Measurements from ENCODE around the gene DNAJC25.
"Not testable (repeated sequence)": the region's sequence is repeated elsewhere in the genome, so short reads cannot be mapped to it uniquely, and the experiment has no call there.

Gene DNAJC25
- 4.6 to 8.3 reads per million in 2 donors for total RNA-seq

- peak; percentile 91 for DNase-seq
These were observed at the start of gene DNAJC25 for GRCh38 chr9:111631214-111631971. DNAJC25 (plus strand) TSS chr9:111631334; CDS start chr9:111631408, 74 bp downstream.

- DNase-seq: no peak
These were observed 48.2 kb upstream of the DNAJC25 start for GRCh38 chr9:111582888-111583287.

- DNase-seq: no peak
These were observed 44.8 kb upstream of the DNAJC25 start for GRCh38 chr9:111586378-111586777.

- no peak for DNase-seq
These were observed 42.3 kb upstream of the DNAJC25 start for GRCh38 chr9:111588846-111589245.

GRCh38 chr9:111597852-111598732 lies 33.0 kb upstream of the DNAJC25 start:
- DNase-seq: peak; percentile 49

- no peak for DNase-seq
These were observed 32.4 kb upstream of the DNAJC25 start for GRCh38 chr9:111598733-111599091.

GRCh38 chr9:111599092-111599954 lies 31.8 kb upstream of the DNAJC25 start, which contains the start of gene PTGR1:
PTGR1 (minus strand) TSS chr9:111599647; CDS start chr9:111597422, 2,225 bp downstream.
- DNase-seq: no peak

- DNase-seq: no peak
These were observed 31.2 kb upstream of the DNAJC25 start for GRCh38 chr9:111599955-111600343.

- DNase-seq: no peak
These were observed 29.7 kb upstream of the DNAJC25 start for GRCh38 chr9:111601237-111602018.

- no peak for DNase-seq
These were observed 28.1 kb upstream of the DNAJC25 start for GRCh38 chr9:111603041-111603440.

- no peak for DNase-seq
These were observed 27.0 kb upstream of the DNAJC25 start for GRCh38 chr9:111604054-111604615.

- DNase-seq: no peak
These were observed 26.0 kb upstream of the DNAJC25 start for GRCh38 chr9:111605041-111605559.

GRCh38 chr9:111610149-111610548 lies 21.0 kb upstream of the DNAJC25 start:
- DNase-seq: no peak

GRCh38 chr9:111610845-111611244 lies 20.3 kb upstream of the DNAJC25 start:
- DNase-seq: no peak

- DNase-seq: no peak
These were observed 17.6 kb upstream of the DNAJC25 start for GRCh38 chr9:111613436-111614040.

- no peak for DNase-seq
These were observed 15.2 kb upstream of the DNAJC25 start for GRCh38 chr9:111615928-111616327.

- DNase-seq: not testable (repeated sequence)
These were observed 13.8 kb upstream of the DNAJC25 start for GRCh38 chr9:111617349-111617748.

GRCh38 chr9:111621895-111622480 lies 9.1 kb upstream of the DNAJC25 start:
- no peak for DNase-seq

GRCh38 chr9:111622626-111623025 lies 8.5 kb upstream of the DNAJC25 start:
- DNase-seq: no peak

GRCh38 chr9:111627260-111627963 lies 3.7 kb upstream of the DNAJC25 start:
- DNase-seq: no peak
